Measurements from ENCODE around the gene HNMT. TPM values are rescaled to one million over a fixed set of nuclear protein-coding genes. Genes with fewer than 3 reads are reported as not detected.

HNMT gene
- total and polyA plus RNA-seq, 2 of the 13 experiments (the other 11 are each of a cell fraction or from before 2014, with no cell fraction given): 279 to 309 TPM

GRCh38 chr2:137951586-137951985, 12.7 kb upstream of the HNMT start (continued):
- TF ChIP-seq KIAA2018 (CRISPR knock-in tag; IDR thresholded peaks at IDR 0.05; ENCODE audit: borderline replicate concordance) (no peak), ZNF121 (CRISPR knock-in tag; IDR thresholded peaks at IDR 0.05) (no peak), TMF1 (CRISPR knock-in tag; IDR thresholded peaks at IDR 0.05; ENCODE audit: low read depth) (no peak), ZNF138 (CRISPR knock-in tag; IDR thresholded peaks at IDR 0.05; ENCODE audit: low read depth) (no peak), ZNF577 (CRISPR knock-in tag; IDR thresholded peaks at IDR 0.05; ENCODE audit: borderline replicate concordance, low read depth) (no peak), TFDP1 (CRISPR knock-in tag; IDR thresholded peaks at IDR 0.05; ENCODE audit: borderline replicate concordance) (no peak), ZNF746 (CRISPR knock-in tag; IDR thresholded peaks at IDR 0.05) (no peak)

Measured in HepG2 (cell line).